ENCODE measurements around the gene NBPF1. TPM values are rescaled to one million over a fixed set of nuclear protein-coding genes. Genes with fewer than 3 reads are reported as not detected.

The NBPF1 gene
- total and polyA plus RNA-seq, 9 of the 15 experiments (the other 6 are each of a cell fraction or from before 2014, with no cell fraction given) = 5.2 to 42.6 (median 24.1) TPM

GRCh38 chr1:16644482-16645270, 31.3 kb upstream of the NBPF1 start (continued):
- TF ChIP-seq RERE (CRISPR knock-in tag; IDR thresholded peaks at IDR 0.05; ENCODE audit: borderline replicate concordance) (peak; percentile 87; the same call in 1 of the 2 replicates), KDM2B (CRISPR knock-in tag; IDR thresholded peaks at IDR 0.05) (peak; percentile 99), ZNF431 (CRISPR knock-in tag; IDR thresholded peaks at IDR 0.05) (0 out of 2 replicates have a peak, but pooled peaks have one; percentile 11), ZNF263 (CRISPR knock-in tag; IDR thresholded peaks at IDR 0.05; ENCODE audit: borderline replicate concordance) (peak; percentile 43; the same call in 1 of the 2 replicates), ZBED1 (IDR thresholded peaks at IDR 0.05) (peak; percentile 91; the same call in 1 of the 2 replicates), JUND (IDR thresholded peaks at IDR 0.05; ENCODE audit: borderline replicate concordance, low read depth, low read length) (peak; percentile 85), JUND (tag; IDR thresholded peaks at IDR 0.05; ENCODE audit: borderline replicate concordance, low read depth, low read length) (peak; percentile 80; the same call in 1 of the 3 replicates), USF1 (CRISPR knock-in tag; IDR thresholded peaks at IDR 0.05) (peak; percentile 71), ZNF212 (CRISPR knock-in tag; IDR thresholded peaks at IDR 0.05) (peak; percentile 92), ZSCAN29 (IDR thresholded peaks at IDR 0.05) (peak; percentile 48; the same call in 1 of the 2 replicates), SMARCC2 (IDR thresholded peaks at IDR 0.05; ENCODE audit: low read depth) (peak; percentile 89; the same call in 1 of the 2 replicates), TBP (optimal IDR thresholded peaks at IDR 0.05; ENCODE audit: low read depth, low read length) (peak; percentile 65), MLX (CRISPR knock-in tag; conservative IDR thresholded peaks at IDR 0.05) (peak; percentile 65 to 98; a peak in 2 of 4 replicates), TAF15 (IDR thresholded peaks at IDR 0.05; ENCODE audit: low read depth, low read length) (0 out of 2 replicates have a peak, but pooled peaks have one; percentile 34), NR3C1 (CRISPR knock-in tag; IDR thresholded peaks at IDR 0.05) (0 out of 2 replicates have a peak, but pooled peaks have one; percentile 89), HDAC6 (IDR thresholded peaks at IDR 0.05; ENCODE audit: low read depth, low read length) (peak; percentile 96; the same call in 1 of the 2 replicates), CAMTA2 (CRISPR knock-in tag; conservative IDR thresholded peaks at IDR 0.05) (peak; percentile 96; the same call in 1 of the 2 replicates), STAT5A (IDR thresholded peaks at IDR 0.05; ENCODE audit: borderline replicate concordance, low read length) (peak; percentile 69), TCF15 (CRISPR knock-in tag; IDR thresholded peaks at IDR 0.05) (peak; percentile 89; the same call in 1 of the 2 replicates), RCOR1 (IDR thresholded peaks at IDR 0.05; ENCODE audit: borderline replicate concordance in 1 of 2, low read depth in 2 of 2, low read length in 2 of 2) (peak in 1 of 2 experiments; percentile 90; a peak in 2 of 4 replicates), SOX6 (IDR thresholded peaks at IDR 0.05) (peak; percentile 60)
